22Rv1 (cell line): ENCODE measurements around the gene PODXL2.

Source experiments
- CTCF ChIP-seq: fragments of 450-650 bp; IDR thresholded peaks from 2 replicates; pipeline ENCODE4 v1.5.1; 2017; ENCODE audit warnings: mild to moderate bottlenecking
- ZFX ChIP-seq: fragments of 450-650 bp; IDR thresholded peaks from 2 replicates; pipeline ENCODE4 v1.6.1; 2017; ENCODE audit warnings: antibody characterized with exemption, borderline replicate concordance

- TF ChIP-seq CTCF, result no peak
- no peak for TF ChIP-seq ZFX
These were observed 48.0 kb downstream of the PODXL2 start for GRCh38 chr3:127676921-127677351.
